ENCODE results near the gene ANO10.

DNA sequence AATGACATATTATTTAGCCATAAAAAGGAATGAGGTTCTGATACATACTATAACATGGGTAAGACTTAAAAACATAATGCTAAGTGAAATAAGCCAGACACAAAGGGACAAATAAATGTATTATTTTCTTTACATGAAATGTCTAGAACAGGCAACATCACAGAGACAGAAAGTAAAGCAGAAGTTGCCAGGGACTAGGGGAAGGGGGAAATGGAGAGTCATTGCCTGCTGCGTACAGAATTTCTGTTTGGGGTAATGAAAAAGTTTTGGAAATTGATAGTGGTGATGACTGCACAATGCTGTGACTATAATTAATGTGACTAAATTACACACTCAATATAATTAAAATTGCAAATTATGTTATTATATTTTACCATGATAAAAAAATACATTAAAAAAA, 99.9 kb downstream of the ANO10 start:
- no peak for TF ChIP-seq EZH2 (IDR thresholded peaks at IDR 0.05; ENCODE audit: borderline replicate concordance, insufficient read depth, low read length, poor library complexity, severe bottlenecking)
- TF ChIP-seq, protein P1, sequence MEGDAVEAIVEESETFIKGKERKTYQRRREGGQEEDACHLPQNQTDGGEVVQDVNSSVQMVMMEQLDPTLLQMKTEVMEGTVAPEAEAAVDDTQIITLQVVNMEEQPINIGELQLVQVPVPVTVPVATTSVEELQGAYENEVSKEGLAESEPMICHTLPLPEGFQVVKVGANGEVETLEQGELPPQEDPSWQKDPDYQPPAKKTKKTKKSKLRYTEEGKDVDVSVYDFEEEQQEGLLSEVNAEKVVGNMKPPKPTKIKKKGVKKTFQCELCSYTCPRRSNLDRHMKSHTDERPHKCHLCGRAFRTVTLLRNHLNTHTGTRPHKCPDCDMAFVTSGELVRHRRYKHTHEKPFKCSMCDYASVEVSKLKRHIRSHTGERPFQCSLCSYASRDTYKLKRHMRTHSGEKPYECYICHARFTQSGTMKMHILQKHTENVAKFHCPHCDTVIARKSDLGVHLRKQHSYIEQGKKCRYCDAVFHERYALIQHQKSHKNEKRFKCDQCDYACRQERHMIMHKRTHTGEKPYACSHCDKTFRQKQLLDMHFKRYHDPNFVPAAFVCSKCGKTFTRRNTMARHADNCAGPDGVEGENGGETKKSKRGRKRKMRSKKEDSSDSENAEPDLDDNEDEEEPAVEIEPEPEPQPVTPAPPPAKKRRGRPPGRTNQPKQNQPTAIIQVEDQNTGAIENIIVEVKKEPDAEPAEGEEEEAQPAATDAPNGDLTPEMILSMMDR (IDR thresholded peaks at IDR 0.05; ENCODE audit: poor library complexity, severe bottlenecking) = no peak
- TF ChIP-seq POLR2AphosphoS5 (IDR thresholded peaks at IDR 0.05) = no peak

Measured in neural cell (in vitro differentiated cells).